HTR-8/SVneo (cell line): ENCODE data around the gene LAMTOR1.

ENCODE experiments used
- DNase-seq: peaks from one replicate; pipeline ENCODE4 v3.0.0; 2011; ENCODE audit warnings: low spot score, mixed read lengths; ENCODE audit not compliant: insufficient read length
- FAIRE-seq: peaks from 2 replicates; lab custom pipeline; 2011; peaks lifted over from hg19 to GRCh38; lab: Jason Lieb, UNC

Gene LAMTOR1

DNA sequence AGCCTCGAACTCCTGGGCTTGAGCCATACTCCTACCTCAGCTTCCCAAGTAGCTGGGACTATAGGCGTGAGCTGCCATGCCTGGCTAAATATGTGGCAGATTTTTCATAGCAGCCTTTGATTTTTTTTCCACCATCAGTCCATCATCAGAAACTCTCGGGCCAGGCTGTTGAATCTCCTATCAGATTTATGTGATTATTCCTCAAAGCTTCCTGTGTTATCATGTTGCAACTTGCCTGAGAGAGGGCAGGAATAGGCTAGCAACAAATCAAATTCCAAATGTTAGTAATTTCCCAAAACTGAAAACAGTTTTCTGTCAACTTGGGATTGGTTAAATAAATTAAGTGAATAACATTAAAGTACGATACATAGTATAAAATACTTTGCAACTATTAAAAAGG, 19.0 kb downstream of the LAMTOR1 start:
- DNase-seq, result no peak
- no peak for FAIRE-seq

GRCh38 chr11:72083414-72083813, 19.7 kb downstream of the LAMTOR1 start:
- FAIRE-seq, result no peak
- DNase-seq, result no peak

DNA sequence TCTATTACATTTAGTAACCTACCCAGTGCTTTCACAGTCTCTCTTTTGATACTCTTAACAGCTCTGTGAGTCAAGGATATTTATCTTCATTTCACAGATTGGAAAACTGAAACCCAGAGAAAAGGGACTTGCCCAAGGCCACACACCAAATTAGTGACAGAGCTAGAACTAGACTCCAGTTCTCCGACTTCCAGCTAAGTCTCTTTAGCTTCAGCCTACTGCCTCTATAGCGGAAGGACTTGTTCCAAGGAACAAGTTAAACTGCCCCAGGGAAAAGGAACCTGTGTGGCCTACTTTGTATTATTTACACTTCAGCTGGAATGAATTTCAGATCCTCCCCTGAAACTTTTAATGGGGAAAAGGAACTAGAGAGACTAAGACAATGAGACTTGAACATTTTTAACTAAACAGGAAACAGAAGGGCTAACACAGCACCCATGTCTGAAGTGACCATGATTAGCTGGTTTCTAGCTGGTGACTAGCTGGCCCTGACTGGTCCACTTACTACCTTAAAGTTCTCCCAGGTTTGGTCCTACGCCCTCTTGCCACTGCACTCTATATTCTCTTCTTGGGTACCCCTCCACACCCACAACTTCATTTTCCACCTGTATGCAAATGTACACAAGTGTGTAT, 21.2 kb downstream of the LAMTOR1 start:
- no peak for DNase-seq
- FAIRE-seq, result no peak

DNA sequence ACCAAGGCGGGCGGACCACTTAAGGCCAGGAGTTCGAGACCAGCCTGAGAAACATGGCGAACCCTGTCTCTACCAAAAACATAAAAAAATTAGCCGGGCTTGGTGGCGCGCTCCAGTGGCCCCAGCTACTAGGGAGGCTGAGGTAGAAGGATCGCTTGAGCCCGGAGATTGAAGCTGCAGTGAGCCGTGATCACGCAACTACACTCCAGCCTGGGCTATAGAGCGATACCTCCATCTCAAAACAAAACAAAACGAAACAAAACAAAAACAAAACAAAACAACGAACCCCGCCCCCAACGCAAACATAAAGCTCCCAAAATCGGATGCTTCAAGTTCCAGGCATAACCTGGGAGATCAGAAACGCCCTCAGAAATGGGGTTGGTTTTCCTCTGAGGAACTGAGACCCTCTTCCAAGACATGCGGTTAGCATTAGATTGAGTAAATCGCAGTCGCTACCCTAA, 21.9 kb downstream of the LAMTOR1 start:
- no peak for DNase-seq
- no peak for FAIRE-seq

DNA sequence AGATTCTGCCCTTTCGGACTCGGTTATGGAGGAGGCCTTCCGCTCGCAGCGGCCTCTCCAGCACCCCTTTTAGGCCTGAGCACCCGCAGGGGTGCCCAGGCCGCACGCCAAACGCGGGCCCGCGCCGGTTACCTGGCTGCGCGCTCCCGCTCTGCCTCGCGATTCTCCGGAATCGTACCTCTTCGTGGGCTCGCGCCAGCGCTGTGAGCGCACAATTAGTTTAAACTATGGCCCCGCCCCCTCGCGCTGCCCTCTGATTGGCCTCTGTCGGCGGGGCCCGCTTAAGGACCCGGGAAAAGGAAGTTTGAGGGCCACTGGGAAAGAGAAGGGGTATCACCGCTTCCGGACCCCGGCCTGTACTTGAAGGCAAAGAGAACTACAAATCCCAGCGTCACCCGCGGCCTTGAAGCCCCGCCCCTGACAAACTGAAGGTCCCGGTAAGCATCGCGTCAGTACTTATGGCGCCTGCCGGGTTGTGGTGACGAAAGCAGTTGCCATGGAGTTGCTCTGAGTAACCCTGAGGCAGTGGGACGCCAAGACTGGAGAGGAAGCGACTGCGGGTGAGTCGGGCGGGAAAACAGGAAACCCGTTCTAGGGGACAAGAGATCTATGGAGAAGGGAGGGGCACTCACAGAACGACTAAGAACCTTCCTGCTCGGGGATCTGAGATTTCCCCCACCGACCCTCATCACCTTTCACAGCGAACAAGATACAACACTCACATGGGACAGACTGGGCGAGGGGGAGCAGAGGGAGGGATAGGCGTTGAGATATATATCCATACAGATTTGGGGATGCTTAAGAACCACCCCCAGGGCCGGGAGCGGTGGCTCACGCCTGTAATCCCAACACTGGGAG, 22.5 kb downstream of the LAMTOR1 start, which contains the start of the genes LRRC51 and NUMA1:
Gene LRRC51, plus strand, starts transcription at position 525 of the 858 bp plus-strand sequence. CDS start 8,234 bp downstream, outside the sequence.
Gene NUMA1, minus strand, starts transcription at position 217 of the 858 bp plus-strand sequence. CDS start 44,599 bp downstream, outside the sequence.
- peak; percentile 97 for FAIRE-seq
- DNase-seq, result peak; percentile 99

DNA sequence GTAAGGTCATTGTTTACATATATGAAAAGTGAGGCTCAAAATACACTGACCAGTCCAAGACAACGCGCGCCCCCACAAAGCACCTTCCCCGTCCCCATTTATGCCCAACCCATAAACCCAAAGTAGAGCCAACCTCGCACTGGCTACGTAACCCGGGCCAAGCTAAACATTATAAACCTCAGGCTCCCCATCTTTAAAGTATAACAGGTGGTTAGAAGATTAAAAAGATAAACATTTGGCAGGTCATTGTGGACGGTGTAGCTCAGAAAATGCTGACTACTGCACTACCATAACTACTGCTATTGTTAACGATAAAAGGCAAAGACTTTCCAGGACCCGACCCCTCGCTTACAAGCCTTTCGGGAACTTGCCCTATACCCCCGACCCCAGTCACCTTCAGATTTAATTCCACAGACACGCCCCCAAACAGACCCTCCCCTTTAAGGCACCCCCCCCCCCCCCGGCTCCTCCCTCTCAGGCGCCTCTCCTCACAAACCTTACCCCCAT, 23.2 kb downstream of the LAMTOR1 start:
- DNase-seq (peak; percentile 72), FAIRE-seq (no peak)

DNA sequence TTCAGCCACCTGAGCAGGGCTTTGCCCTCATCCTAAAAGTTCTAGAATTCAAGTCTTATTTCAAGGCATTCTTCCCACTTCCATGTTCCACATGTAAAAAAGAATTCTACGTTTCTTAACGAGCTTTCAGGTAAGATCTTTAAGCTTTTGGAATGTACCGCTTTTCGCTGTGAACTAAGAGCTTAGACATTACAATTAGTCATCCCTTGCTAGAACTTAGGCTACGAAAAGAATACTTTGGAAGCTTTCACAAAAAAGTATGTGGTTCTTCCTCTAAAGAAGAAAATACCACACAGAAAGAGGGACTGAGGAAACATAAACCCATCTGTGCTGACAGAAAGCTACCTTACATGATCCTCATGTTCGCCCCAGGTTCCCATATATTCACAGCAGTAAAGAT, 24.6 kb downstream of the LAMTOR1 start:
- FAIRE-seq (no peak), DNase-seq (no peak)

DNA sequence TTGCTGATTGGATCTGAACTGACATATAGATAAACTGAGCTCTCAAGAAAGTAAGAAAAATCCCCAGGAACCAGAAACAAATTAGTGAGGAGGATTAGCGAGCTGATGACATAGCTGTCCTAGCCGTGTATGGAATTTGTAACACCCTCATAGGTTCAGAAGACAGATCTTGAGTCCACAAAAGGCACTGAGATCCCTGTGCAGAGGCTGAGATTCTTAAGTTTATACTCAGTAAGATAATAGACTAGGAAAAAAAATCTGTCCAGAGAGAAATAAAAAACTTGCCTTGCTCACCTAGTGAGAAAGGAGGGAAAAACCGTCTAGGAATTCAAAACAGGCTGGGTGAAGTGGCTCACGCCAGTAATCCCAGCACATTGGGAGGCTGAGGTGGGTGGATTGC, 27.3 kb downstream of the LAMTOR1 start:
- DNase-seq (no peak), FAIRE-seq (no peak)

- no peak for FAIRE-seq
- no peak for DNase-seq
Observed at GRCh38 chr11:72075109-72075508, 28.0 kb downstream of the LAMTOR1 start.

DNA sequence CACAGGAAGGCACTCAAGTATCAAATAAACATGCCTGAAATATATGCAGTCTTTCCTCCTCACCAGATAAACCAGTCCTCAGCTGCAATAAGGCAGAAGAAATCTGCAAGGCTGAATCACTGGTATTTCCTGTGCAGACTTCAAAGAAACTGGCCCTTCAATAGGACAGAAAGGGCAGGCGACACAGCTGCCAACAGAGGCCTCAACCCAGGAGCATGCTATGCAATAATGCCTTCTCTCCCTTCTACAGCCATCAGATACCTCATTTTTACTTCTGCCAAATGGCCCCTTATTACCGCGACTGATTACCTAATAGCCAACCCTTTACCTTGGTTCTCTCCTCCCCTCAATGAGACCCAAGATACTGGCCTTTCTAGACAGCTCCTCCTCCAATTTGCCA, 30.7 kb downstream of the LAMTOR1 start:
- peak; percentile 88 for FAIRE-seq
- peak; percentile 59 for DNase-seq

GRCh38 chr11:72070491-72070890, 32.6 kb downstream of the LAMTOR1 start:
- no peak for DNase-seq
- no peak for FAIRE-seq

GRCh38 chr11:72069787-72070251, 33.3 kb downstream of the LAMTOR1 start:
- FAIRE-seq (peak; percentile 93), DNase-seq (peak; percentile 84)

DNA sequence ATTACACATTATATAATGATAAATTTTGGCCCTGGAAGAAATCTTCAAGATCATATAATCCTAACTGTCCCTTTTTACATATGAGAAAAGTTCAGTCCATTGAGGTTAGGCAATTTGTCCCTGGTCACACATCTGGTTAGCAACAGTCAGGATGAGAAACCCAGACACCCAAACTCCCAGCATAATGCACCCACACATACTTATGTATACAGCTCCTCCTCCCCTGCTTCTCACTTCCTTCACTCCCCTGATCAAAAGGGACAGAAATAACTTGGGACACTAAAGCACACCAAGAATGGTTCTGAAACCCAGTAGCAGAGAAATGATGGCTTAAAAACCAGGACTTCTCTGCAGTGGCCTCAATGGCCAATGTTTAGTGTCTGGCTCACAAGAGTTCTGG, 33.9 kb downstream of the LAMTOR1 start:
- FAIRE-seq, result no peak

GRCh38 chr11:72067676-72068075, 35.4 kb downstream of the LAMTOR1 start:
- no peak for FAIRE-seq
- no peak for DNase-seq

More for the DNA sequence above, 33.9 kb downstream of the LAMTOR1 start:
- no peak for DNase-seq

GRCh38 chr11:72067266-72067665, 35.8 kb downstream of the LAMTOR1 start:
- FAIRE-seq (no peak), DNase-seq (no peak)

DNA sequence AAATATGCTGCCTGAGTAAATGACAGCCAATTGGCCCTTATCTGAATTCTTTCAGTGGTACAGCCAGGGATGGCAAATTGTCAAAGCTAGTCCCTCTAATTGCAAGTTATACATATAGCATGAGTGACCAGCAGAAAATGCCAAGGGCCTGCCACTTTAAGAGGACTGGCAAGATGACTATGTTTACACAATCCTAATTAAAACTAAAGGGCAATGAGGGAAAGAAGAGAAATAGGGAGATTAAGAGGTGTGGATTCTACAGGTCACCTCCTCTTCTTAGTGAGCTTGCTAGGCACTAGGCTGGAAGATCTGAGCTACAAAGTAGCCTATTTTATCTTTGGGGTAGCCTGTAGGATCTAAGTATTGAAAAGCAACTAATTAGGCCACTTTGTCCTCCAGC, 36.2 kb downstream of the LAMTOR1 start:
- DNase-seq (no peak), FAIRE-seq (no peak)

- FAIRE-seq, result no peak
- no peak for DNase-seq
Observed at GRCh38 chr11:72061739-72062396, 41.2 kb downstream of the LAMTOR1 start.

DNA sequence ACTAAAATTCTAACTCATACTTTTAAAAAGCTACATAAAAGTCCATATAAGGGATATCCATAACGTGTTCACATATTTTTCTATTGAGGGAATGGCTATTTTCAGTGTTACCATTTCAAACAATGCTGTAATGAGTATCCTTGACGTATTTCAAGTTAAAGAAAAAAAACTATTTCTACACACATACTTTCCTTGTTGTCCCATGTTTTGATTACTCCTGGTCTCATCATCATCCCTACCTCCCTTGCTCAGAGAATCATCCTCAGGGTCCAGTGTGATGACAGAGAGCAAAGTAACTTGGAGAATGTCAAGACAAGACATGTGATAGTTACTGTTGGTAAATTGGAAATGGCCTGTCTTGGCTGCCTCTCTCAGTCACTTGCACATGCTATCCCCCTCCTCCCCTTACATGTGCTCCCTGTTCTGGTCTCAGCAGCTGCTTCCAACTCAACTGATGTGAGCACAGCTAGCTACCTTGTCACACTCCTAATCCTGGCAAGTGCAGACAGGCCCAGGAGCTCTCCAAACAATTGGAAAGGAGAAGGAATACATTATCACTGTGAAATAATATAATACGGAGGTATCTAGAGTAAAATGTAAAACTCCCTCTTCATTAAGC, 44.6 kb downstream of the LAMTOR1 start:
- no peak for FAIRE-seq
- DNase-seq, result no peak

GRCh38 chr11:72048766-72049460, 54.2 kb downstream of the LAMTOR1 start:
- FAIRE-seq (no peak), DNase-seq (no peak)
